Hepatocyte (in vitro differentiated cells): ENCODE results near the gene PCDHGC3.

Source experiments
- EZH2 ChIP-seq: fragments of 200-600 bp; sonication (generic); IDR thresholded peaks from 2 replicates; pipeline ENCODE4 v1.6.1; 2016; ENCODE audit warnings: antibody characterized with exemption, mild to moderate bottlenecking, borderline replicate concordance
- EZH2phosphoT487 ChIP-seq: fragments of 200-600 bp; sonication (generic); IDR thresholded peaks from one replicate; pipeline ENCODE4 v1.6.1; 2018; ENCODE audit warnings: antibody characterized with exemption, mild to moderate bottlenecking, low read depth, moderate library complexity; ENCODE audit not compliant: unreplicated experiment, severe bottlenecking
- TF ChIP-seq, protein P1 (sequence below): fragments of 200-600 bp; sonication (generic); IDR thresholded peaks from 2 replicates; pipeline ENCODE4 v1.5.1; 2016; ENCODE audit warnings: antibody characterized with exemption, mild to moderate bottlenecking; ENCODE audit not compliant: poor library complexity

GRCh38 chr5:141506381-141507155 lies 30.8 kb downstream of the PCDHGC3 start:
- TF ChIP-seq, protein P1, sequence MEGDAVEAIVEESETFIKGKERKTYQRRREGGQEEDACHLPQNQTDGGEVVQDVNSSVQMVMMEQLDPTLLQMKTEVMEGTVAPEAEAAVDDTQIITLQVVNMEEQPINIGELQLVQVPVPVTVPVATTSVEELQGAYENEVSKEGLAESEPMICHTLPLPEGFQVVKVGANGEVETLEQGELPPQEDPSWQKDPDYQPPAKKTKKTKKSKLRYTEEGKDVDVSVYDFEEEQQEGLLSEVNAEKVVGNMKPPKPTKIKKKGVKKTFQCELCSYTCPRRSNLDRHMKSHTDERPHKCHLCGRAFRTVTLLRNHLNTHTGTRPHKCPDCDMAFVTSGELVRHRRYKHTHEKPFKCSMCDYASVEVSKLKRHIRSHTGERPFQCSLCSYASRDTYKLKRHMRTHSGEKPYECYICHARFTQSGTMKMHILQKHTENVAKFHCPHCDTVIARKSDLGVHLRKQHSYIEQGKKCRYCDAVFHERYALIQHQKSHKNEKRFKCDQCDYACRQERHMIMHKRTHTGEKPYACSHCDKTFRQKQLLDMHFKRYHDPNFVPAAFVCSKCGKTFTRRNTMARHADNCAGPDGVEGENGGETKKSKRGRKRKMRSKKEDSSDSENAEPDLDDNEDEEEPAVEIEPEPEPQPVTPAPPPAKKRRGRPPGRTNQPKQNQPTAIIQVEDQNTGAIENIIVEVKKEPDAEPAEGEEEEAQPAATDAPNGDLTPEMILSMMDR, result no peak
- no peak for TF ChIP-seq EZH2
- no peak for TF ChIP-seq EZH2phosphoT487
